ENCODE results near the gene ZNF273. TPM values are rescaled to one million over a fixed set of nuclear protein-coding genes. Genes with fewer than 3 reads are reported as not detected.
"Not testable (repeated sequence)": the region's sequence is repeated elsewhere in the genome, so short reads cannot be mapped to it uniquely, and the experiment has no call there.

Gene ZNF273
- total RNA-seq, 1 experiment from 2014 or later = 6.6 TPM

- H3K27ac ChIP-seq (ENCODE audit: low read depth, low read length) = no peak overlapping the region
- no peaks in the 10 kb centered on the region for H3K9me3 ChIP-seq (ENCODE audit: control insufficient read depth in 1 of 2, insufficient read depth in 1 of 2, low read depth in 1 of 2, low read length in 2 of 2)
- intact Hi-C loops (cut with micrococcal nuclease) = no loop called here
- DNase-seq (ENCODE audit: low read depth, low spot score) (no peak), ATAC-seq (no peak)
- H3K79me2 ChIP-seq (ENCODE audit: insufficient read depth, low read length) = no peaks in the 10 kb centered on the region
- ChIA-PET POLR2A (no interaction called here), RAD21 (ENCODE audit: low non-redundant PET in 1 of 2, low total read pairs in 2 of 2, uncharacterized antibody in 2 of 2, unreplicated experiment in 2 of 2) (no interaction called here), CTCF (interaction anchor here (1.1 kb wide), 1 partner anchor 117 kb away, joined by 3 read pairs; the partner anchor contains the start of gene ERV3-1)
- H3K9ac ChIP-seq (ENCODE audit: low read length) = no peak overlapping the region
- H3K4me3 ChIP-seq (replicated peaks in 1 of 2; ENCODE audit: low read depth in 1 of 2, low read length in 2 of 2) = no peak overlapping the region
- no peaks in the 10 kb centered on the region for H3K27me3 ChIP-seq (ENCODE audit: insufficient read depth, low read length)
- no peaks in the 10 kb centered on the region for H3K4me1 ChIP-seq (ENCODE audit: control insufficient read depth in 1 of 2, insufficient read depth in 2 of 2, low read length in 2 of 2)
- H3K4me2 ChIP-seq (ENCODE audit: low read length) = no peak overlapping the region
- no peaks in the 10 kb centered on the region for H4K20me1 ChIP-seq (ENCODE audit: insufficient read depth)
- no peaks in the 10 kb centered on the region for H3K9me2 ChIP-seq (ENCODE audit: insufficient read depth)
- TF ChIP-seq SRF (IDR thresholded peaks at IDR 0.05; ENCODE audit: low read depth) (no peak), POLR2AphosphoS5 (IDR thresholded peaks at IDR 0.05; ENCODE audit: low read depth, low read length) (no peak), ATF3 (IDR thresholded peaks at IDR 0.05) (no peak), YY1 (IDR thresholded peaks at IDR 0.05; ENCODE audit: extremely low read depth, insufficient replicate concordance, low read depth, low read length) (no peak), CBX3 (IDR thresholded peaks at IDR 0.05; ENCODE audit: low read depth) (no peak), SP1 (IDR thresholded peaks at IDR 0.05; ENCODE audit: low read depth) (no peak), REST (IDR thresholded peaks at IDR 0.05; ENCODE audit: low read depth) (no peak), ELF1 (IDR thresholded peaks at IDR 0.05; ENCODE audit: borderline replicate concordance, low read depth) (no peak), CTCF (IDR thresholded peaks at IDR 0.05 in 2 of 3, conservative IDR thresholded peaks at IDR 0.05 in 1 of 3; ENCODE audit: borderline replicate concordance in 1 of 3, insufficient read depth in 1 of 3, low read depth in 2 of 3, low read length in 2 of 3) (no peak), JUND (IDR thresholded peaks at IDR 0.05) (no peak), SIN3A (IDR thresholded peaks at IDR 0.05; ENCODE audit: low read depth) (no peak), ZBTB33 (IDR thresholded peaks at IDR 0.05; ENCODE audit: extremely low read depth, insufficient replicate concordance, low read length) (no peak), EGR1 (IDR thresholded peaks at IDR 0.05; ENCODE audit: low read depth) (no peak), POLR2A (IDR thresholded peaks at IDR 0.05; ENCODE audit: borderline replicate concordance, extremely low read depth, insufficient read depth, insufficient read length) (no peak)
- H2AFZ ChIP-seq (ENCODE audit: low read depth, low read length, poor library complexity, severe bottlenecking) = no peak overlapping the region
- BruUV-seq (replicated peaks) = no TSS peak
- no peaks in the 10 kb centered on the region for H3K36me3 ChIP-seq (ENCODE audit: control insufficient read depth in 1 of 2, insufficient read depth in 2 of 2, low read length in 2 of 2)
Measured at GRCh38 chr7:64889686-64890162, 13.3 kb upstream of the ZNF273 start.

GRCh38 chr7:64890273-64890672 lies 12.8 kb upstream of the ZNF273 start:
- H3K9me2 ChIP-seq (ENCODE audit: insufficient read depth); H3K36me3 ChIP-seq (ENCODE audit: control insufficient read depth in 1 of 2, insufficient read depth in 2 of 2, low read length in 2 of 2); CTCF ChIA-PET; RAD21 ChIA-PET (ENCODE audit: low non-redundant PET in 1 of 2, low total read pairs in 2 of 2, uncharacterized antibody in 2 of 2, unreplicated experiment in 2 of 2); H3K4me3 ChIP-seq (replicated peaks in 1 of 2; ENCODE audit: low read depth in 1 of 2, low read length in 2 of 2); intact Hi-C loops (cut with micrococcal nuclease); H3K27ac ChIP-seq (ENCODE audit: low read depth, low read length); ATAC-seq; H3K9me3 ChIP-seq (ENCODE audit: control insufficient read depth in 1 of 2, insufficient read depth in 1 of 2, low read depth in 1 of 2, low read length in 2 of 2); H4K20me1 ChIP-seq (ENCODE audit: insufficient read depth); H3K4me2 ChIP-seq (ENCODE audit: low read length); H2AFZ ChIP-seq (ENCODE audit: low read depth, low read length, poor library complexity, severe bottlenecking); H3K4me1 ChIP-seq (ENCODE audit: control insufficient read depth in 1 of 2, insufficient read depth in 2 of 2, low read length in 2 of 2); H3K27me3 ChIP-seq (ENCODE audit: insufficient read depth, low read length); POLR2A ChIA-PET; BruUV-seq (replicated peaks); H3K79me2 ChIP-seq (ENCODE audit: insufficient read depth, low read length); H3K9ac ChIP-seq (ENCODE audit: low read length); DNase-seq (ENCODE audit: low read depth, low spot score): not testable (repeated sequence)
